ENCODE results near the gene FSD1L.
"Not testable (repeated sequence)": the region's sequence is repeated elsewhere in the genome, so short reads cannot be mapped to it uniquely, and the experiment has no call there.

FSD1L gene

DNA sequence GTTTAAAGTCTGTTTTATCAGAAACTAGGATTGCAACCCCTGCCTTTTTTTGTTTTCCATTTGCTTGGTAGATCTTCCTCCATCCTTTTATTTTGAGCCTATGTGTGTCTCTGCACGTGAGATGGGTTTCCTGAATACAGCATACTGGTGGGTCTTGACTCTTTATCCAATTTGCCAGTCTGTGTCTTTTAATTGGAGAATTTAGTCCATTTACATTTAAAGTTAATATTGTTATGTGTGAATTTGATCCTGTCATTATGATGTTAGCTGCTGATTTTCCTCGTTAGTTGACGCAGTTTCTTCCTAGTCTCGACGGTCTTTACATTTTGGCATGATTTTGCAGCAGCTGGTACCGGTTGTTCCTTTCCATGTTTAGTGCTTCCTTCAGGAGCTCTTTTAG is 132.1 kb downstream of the FSD1L start:
- DNase-seq = not testable (repeated sequence)

DNA sequence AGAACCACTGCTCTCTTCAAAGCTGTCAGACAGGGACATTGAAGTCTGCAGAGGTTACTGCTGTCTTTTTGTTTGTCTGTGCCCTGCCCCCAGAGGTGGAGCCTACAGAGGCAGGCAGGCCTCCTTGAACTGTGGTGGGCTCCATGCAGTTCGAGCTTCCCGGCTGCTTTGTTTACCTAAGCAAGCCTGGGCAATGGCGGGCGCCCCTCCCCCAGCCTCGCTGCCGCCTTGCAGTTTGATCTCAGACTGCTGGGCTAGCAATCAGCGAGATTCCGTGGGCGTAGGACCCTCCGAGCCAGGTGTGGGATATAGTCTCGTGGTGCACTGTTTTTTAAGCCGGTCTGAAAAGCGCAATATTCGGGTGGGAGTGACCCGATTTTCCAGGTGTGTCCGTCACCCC is 133.7 kb downstream of the FSD1L start:
- DNase-seq = not testable (repeated sequence)

DNA sequence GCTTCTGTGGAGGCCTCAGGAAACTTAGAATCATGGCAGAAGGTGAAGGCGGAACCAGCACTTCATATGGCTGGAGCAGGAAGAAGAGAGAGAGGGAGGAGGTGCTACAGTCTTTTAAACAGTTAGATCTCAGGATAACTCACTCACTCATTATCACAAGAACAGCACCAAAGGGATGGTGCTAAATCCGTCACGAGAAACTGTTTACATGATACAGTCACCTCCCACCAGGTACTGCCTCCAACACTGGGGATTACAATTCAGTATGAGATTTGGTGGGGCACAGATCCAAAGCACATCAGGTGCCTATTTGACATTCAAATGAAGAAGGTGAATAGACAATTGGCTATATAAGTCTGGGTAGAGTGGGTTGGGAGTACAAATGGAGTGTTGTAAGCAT is 145.3 kb downstream of the FSD1L start:
- no peak for DNase-seq
